ENCODE data around the gene CCDC149. TPM values are rescaled to one million over a fixed set of nuclear protein-coding genes. Genes with fewer than 3 reads are reported as not detected.

CCDC149 gene
- total and polyA plus RNA-seq, 2 of the 8 experiments (the other 6 are each of a cell fraction or from before 2014, with no cell fraction given), result 2.2 to 5.6 TPM

GRCh38 chr4:24777536-24778463, 135.0 kb downstream of the CCDC149 start (continued):
- TF ChIP-seq KDM5A (IDR thresholded peaks at IDR 0.05; ENCODE audit: low read length), result no peak
- no peak for TF ChIP-seq NRF1 (IDR thresholded peaks at IDR 0.05; ENCODE audit: low read depth, low read length)
- no peak for TF ChIP-seq HDAC6 (IDR thresholded peaks at IDR 0.05; ENCODE audit: low read depth, low read length)
